GM21737 (cell line): ENCODE measurements around the gene IPO13.

Experiments used
- ATAC-seq: cut with Tn5 transposase; IDR thresholded peaks from one replicate; pipeline ENCODE4 v1.9.1; 2021; ENCODE audit warnings: mild to moderate bottlenecking, moderate library complexity; ENCODE audit not compliant: unreplicated experiment

IPO13 gene

GRCh38 chr1:43971336-43971980, 24.7 kb downstream of the IPO13 start:
- no peak for ATAC-seq

GRCh38 chr1:43973981-43974442, 27.3 kb downstream of the IPO13 start:
- no peak for ATAC-seq

GRCh38 chr1:43974443-43975248, 27.9 kb downstream of the IPO13 start, which contains the start of gene ATP6V0B:
Gene ATP6V0B (plus strand): TSS chr1:43974960. CDS start chr1:43975041, 81 bp downstream.
- ATAC-seq, result peak; percentile 57

GRCh38 chr1:43975249-43975961, 28.7 kb downstream of the IPO13 start:
- no peak for ATAC-seq

- ATAC-seq, result no peak
Observed at GRCh38 chr1:43976045-43976444, 29.3 kb downstream of the IPO13 start.

GRCh38 chr1:43976890-43977289, 30.1 kb downstream of the IPO13 start:
- ATAC-seq, result no peak

GRCh38 chr1:43977376-43978263, 30.9 kb downstream of the IPO13 start:
- ATAC-seq, result no peak

- no peak for ATAC-seq
Observed at GRCh38 chr1:43978264-43978550, 31.5 kb downstream of the IPO13 start.

- no peak for ATAC-seq
Observed at GRCh38 chr1:43978551-43979260, 32.0 kb downstream of the IPO13 start, which contains the start of gene B4GALT2. Gene B4GALT2 (plus strand): TSS chr1:43979210. CDS start chr1:43981161, 1,951 bp downstream.

GRCh38 chr1:43979261-43979527, 32.4 kb downstream of the IPO13 start:
- no peak for ATAC-seq

- ATAC-seq, result no peak
Observed at GRCh38 chr1:43979528-43980254, 32.9 kb downstream of the IPO13 start.

- no peak for ATAC-seq
Observed at GRCh38 chr1:43980255-43981134, 33.7 kb downstream of the IPO13 start.

GRCh38 chr1:43981135-43981491, 34.4 kb downstream of the IPO13 start:
- no peak for ATAC-seq

GRCh38 chr1:43981636-43982035, 34.9 kb downstream of the IPO13 start:
- no peak for ATAC-seq

- no peak for ATAC-seq
Observed at GRCh38 chr1:43982241-43982640, 35.5 kb downstream of the IPO13 start.

- ATAC-seq, result no peak
Observed at GRCh38 chr1:43982808-43983207, 36.1 kb downstream of the IPO13 start.

GRCh38 chr1:43983253-43983899, 36.6 kb downstream of the IPO13 start:
- ATAC-seq, result no peak

- ATAC-seq, result no peak
Observed at GRCh38 chr1:43984855-43985254, 38.1 kb downstream of the IPO13 start.
